WI38 (cell line): ENCODE measurements around the gene PRG2.

Experiments
- H3K4me3 ChIP-seq: 2 replicates; pipeline ENCODE4 v1.5.1; 2011; ENCODE audit warnings: low read depth, mild to moderate bottlenecking, control low read depth, low read length
- TF ChIP-seq, protein P1 (sequence below): IDR thresholded peaks from 2 replicates; pipeline ENCODE4 v1.5.1; 2012; ENCODE audit warnings: low read depth, mild to moderate bottlenecking, control low read depth, low read length

The PRG2 gene

DNA sequence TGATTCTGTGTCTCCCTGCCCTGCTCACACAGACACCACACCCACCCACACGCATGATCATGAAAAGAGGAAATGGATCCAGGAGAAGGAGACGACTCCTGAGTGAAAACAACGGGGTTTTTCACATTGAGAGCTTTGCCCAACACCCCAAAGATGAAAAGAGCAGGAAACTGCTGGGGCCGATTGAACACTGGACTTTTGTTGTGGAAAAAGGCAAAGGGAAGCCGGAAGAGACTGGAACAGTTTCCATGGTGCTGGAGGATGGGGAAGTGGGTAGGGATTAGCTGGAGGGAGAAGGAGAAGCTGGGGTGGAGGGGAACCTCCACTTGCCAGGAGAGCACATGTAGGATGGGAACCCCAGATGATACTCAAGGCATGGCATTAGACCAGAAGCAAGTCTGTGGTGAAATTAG lies 41.7 kb upstream of the PRG2 start:
- no peak overlapping the region for H3K4me3 ChIP-seq
- TF ChIP-seq, protein P1, sequence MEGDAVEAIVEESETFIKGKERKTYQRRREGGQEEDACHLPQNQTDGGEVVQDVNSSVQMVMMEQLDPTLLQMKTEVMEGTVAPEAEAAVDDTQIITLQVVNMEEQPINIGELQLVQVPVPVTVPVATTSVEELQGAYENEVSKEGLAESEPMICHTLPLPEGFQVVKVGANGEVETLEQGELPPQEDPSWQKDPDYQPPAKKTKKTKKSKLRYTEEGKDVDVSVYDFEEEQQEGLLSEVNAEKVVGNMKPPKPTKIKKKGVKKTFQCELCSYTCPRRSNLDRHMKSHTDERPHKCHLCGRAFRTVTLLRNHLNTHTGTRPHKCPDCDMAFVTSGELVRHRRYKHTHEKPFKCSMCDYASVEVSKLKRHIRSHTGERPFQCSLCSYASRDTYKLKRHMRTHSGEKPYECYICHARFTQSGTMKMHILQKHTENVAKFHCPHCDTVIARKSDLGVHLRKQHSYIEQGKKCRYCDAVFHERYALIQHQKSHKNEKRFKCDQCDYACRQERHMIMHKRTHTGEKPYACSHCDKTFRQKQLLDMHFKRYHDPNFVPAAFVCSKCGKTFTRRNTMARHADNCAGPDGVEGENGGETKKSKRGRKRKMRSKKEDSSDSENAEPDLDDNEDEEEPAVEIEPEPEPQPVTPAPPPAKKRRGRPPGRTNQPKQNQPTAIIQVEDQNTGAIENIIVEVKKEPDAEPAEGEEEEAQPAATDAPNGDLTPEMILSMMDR = no peak

DNA sequence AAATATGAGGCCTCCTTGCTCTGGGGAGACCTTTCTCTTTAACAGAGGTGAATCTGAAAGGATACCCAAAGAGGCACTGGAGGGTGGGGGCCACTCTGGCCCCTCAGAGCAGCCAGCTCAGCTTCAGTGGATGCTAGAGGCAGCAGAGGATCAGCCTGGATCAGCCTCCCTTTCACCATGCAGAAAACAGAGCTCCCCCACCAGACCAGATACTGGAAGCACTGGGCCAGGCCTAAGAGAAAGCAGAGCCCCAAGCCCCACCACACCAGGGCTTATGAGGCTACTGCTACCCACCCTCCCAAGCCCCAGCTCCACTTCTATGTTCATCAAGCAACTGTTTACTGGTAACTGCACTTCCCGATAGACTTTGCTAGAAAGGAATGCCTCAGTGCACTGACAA lies 40.5 kb upstream of the PRG2 start:
- no peak overlapping the region for H3K4me3 ChIP-seq
- TF ChIP-seq, protein P1 = no peak

DNA sequence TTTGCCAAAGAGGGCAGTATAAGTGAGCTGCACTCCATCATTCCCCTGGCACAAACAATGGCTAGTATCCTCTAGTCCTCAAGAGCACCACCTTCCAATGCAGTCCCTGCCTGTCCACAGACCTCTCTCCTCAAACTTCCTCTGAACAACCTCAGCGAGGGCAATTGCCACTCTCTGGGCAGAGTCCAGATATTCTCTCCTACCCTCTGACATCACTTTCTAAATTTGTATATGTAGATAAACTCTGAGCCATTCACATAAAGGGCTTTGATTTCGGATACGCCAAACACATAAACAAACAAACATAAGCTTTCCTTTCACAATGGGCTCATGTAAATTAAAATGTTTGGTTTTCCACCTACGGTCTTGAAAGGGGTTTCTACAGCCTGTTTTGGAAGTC lies 39.5 kb upstream of the PRG2 start:
- no peak overlapping the region for H3K4me3 ChIP-seq
- TF ChIP-seq, protein P1 = no peak

DNA sequence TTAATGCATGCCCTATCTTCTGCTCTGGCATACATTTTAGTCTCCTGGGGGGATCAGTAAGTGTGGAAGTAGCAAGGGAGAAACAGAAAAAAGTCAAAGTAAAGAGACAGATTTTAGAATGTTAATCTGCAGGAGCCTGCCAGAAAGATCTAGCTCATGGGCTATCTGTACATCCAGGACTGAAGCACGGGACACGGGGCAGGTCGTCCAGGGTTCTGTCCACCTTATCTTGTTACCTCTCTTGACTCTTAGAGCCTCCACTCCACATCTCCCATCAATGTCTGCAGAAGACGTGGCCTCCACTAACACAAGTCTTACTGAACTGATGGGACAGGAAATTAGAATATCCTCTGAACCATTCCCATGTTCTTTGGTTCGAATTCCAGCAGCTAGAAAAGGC lies 38.2 kb upstream of the PRG2 start:
- TF ChIP-seq, protein P1 = no peak
- no peak overlapping the region for H3K4me3 ChIP-seq

DNA sequence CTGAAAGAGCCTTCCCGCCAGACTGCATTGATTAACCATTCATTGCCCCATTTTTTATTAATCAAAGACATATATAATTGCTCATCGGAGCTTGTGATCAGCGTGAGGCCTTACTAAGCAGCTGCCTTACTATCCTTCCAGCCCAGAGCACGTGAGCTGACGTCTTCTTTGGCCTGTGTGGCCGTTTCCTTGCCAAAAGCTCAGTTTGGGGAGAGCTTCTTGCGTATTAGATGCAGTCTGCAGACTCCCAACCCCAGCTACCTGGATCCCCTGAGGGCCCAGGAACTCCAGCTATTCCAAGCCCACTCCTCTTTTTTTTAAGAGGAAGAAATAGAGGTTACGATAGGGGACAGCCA lies 37.3 kb upstream of the PRG2 start:
- TF ChIP-seq, protein P1 = no peak
- H3K4me3 ChIP-seq = no peak overlapping the region

DNA sequence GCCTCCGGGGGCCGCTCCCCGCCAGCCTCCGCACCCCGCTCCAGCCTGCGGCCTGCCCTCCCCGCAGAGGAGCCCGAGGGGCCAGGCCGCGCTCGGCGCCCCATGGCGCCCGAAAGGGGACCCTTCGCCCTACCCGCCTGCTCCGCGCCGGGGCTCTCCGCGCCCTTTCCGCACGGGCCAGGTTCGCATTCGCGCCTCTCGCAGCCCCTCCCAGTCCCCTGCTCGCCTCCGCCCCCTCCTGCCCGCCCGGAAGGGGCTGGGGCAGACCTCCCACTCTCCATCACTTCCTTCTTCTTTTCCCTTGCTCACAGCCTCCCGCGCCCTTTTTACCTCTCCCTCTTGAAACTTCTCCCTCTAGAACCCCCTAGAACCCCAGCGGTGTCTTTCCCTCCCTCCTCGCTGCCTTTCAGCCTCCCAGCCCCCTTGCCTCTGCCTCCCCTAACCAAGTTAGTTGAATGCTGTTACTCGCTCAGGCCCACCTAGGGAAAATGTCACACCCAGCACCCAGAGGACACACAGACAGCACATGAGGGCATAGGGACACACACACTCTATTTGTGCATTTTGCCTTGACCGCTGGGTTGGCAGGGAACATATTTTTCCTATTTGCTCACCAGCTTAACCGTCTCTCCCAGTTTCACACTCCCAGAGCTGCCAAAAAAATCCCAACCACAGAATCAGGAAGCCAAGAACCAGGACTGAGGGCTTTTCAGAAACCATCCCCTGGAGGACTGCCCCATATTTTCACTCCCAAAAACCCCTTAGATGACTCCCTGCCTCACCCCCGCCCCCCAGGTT lies 36.7 kb upstream of the PRG2 start, which contains the start of gene SLC43A3:
Gene SLC43A3 (minus strand): TSS at position 193 of the 798 bp plus-strand sequence. CDS start 949 bp downstream, outside the sequence.
- TF ChIP-seq, protein P1 = no peak
- H3K4me3 ChIP-seq = peak within 1 kb of the TSS; percentile 46

DNA sequence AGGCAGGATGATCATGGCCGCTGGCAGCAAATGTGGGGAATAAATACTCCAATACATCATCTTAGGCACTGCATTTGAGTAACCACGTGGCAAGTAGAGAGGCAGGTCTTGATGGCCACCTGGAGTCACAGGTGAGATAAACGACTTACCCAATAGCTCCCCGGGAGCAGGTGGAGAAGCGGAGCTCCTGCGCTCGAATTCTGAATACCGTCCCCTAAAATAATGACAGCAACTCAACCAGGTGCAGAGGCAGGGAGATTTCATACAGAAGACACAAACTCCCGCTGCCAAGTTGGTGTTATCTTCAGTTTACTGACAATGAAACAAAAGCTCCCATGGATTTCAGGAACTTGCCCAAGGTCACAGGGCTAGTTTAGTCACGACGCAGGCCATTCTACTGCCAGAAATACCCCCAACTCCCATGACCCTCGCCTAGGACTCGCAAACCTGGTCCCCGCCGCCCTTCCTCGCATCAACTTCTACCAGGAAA lies 36.0 kb upstream of the PRG2 start:
- peak overlapping the region; percentile 46 for H3K4me3 ChIP-seq
- TF ChIP-seq, protein P1 = no peak
